HepG2 (cell line): ENCODE data around the gene CNNM1. TPM values are rescaled to one million over a fixed set of nuclear protein-coding genes. Genes with fewer than 3 reads are reported as not detected.

Source experiments
- ATAC-seq: fragments of 200-7000 bp; cut with Tn5 transposase; 3 replicates; pipeline ENCODE4 v1.9.1; 2020; ENCODE audit warnings: mild to moderate bottlenecking, moderate library complexity
- BruUV-seq: library from RNA; stranded (reverse); fragments of 400-500 nt; replicated peaks from 2 replicates; lab custom pipeline; 2021; lab: Mats Ljungman, UMichigan
- CTCF ChIA-PET: fragments of 300-600 bp; formaldehyde crosslinking; extraction: SDS; loops from one replicate; lab custom pipeline; 2021; ENCODE audit warnings: low total read pairs, inconsistent platforms, low intra/inter-chr PET ratio; lab: Yijun Ruan, JAX
- POLR2A ChIA-PET: fragments of 350-600 bp; sonication (Branson Sonifier 250); formaldehyde crosslinking; loops from one replicate; lab custom pipeline; 2020; ENCODE audit warnings: antibody characterized with exemption, inconsistent platforms; lab: Yijun Ruan, JAX
- DNase-seq: peaks from one replicate; pipeline ENCODE4 v3.0.0-alpha.2; 2015; ENCODE audit warnings: low spot score
- FAIRE-seq: peaks from 3 replicates; lab custom pipeline; 2011; peaks lifted over from hg19 to GRCh38; lab: Jason Lieb, UNC
- H2AFZ ChIP-seq: one replicate; pipeline ENCODE4 v1.6.1; 2011; ENCODE audit warnings: low read length, inconsistent platforms
- H3K27ac ChIP-seq: fragments of 300-600 bp; 3 replicates; pipeline ENCODE4 v1.8.0; 2011; ENCODE audit warnings: mixed run types, mild to moderate bottlenecking, mixed read lengths, low read length, inconsistent platforms; ENCODE audit not compliant: insufficient read depth; ENCODE audit errors: extremely low read length
- H3K27me3 ChIP-seq, 2 experiments: fragments of 200-600 bp in 1 of 2; 2 replicates in 1 of 2; 3 replicates in 1 of 2; pipeline versions ENCODE4 v1.6.0 to v1.8.0; 2011; ENCODE audit warnings: low read length in 2 of 2, mild to moderate bottlenecking in 2 of 2, moderate library complexity in 2 of 2, inconsistent platforms in 1 of 2; ENCODE audit not compliant: insufficient read depth in 2 of 2, control insufficient read depth in 1 of 2
- H3K36me3 ChIP-seq, 2 experiments: fragments of 200-600 bp in 1 of 2; replicated peaks in 1 of 2; 2 replicates in 1 of 2; 3 replicates in 1 of 2; pipeline versions ENCODE4 v1.5.1 to v1.8.0; 2011; ENCODE audit warnings: low read length in 2 of 2, inconsistent platforms in 1 of 2; ENCODE audit not compliant: insufficient read depth in 2 of 2, control insufficient read depth in 1 of 2
- H3K4me1 ChIP-seq: 2 replicates; pipeline ENCODE4 v1.5.1; 2012; ENCODE audit warnings: low read length, inconsistent platforms; ENCODE audit not compliant: insufficient read depth
- H3K4me2 ChIP-seq: 2 replicates; pipeline ENCODE4 v1.6.0; 2011; ENCODE audit warnings: low read depth, low read length, inconsistent platforms
- H3K4me3 ChIP-seq, 3 experiments: fragments of 200-600 bp in 1 of 3; sonication (generic), shearing (Covaris generic) in 1 of 3; replicated peaks in 1 of 3; 2 replicates each; pipeline ENCODE4 v1.5.1; 2011 to 2016; ENCODE audit warnings: low read length in 3 of 3, inconsistent platforms in 2 of 3, low read depth in 2 of 3, mild to moderate bottlenecking in 2 of 3, control low read depth in 1 of 3, mixed read lengths in 1 of 3; ENCODE audit not compliant: insufficient read depth in 1 of 3
- H3K79me2 ChIP-seq: one replicate; pipeline ENCODE4 v1.6.1; 2011; ENCODE audit warnings: low read length, inconsistent platforms; ENCODE audit not compliant: insufficient read depth
- H3K9ac ChIP-seq: 2 replicates; pipeline ENCODE4 v1.6.0; 2011; ENCODE audit warnings: mild to moderate bottlenecking, low read depth, low read length, inconsistent platforms; ENCODE audit not compliant: insufficient read depth
- H3K9me3 ChIP-seq: 2 replicates; pipeline ENCODE4 v1.5.1; 2012; ENCODE audit warnings: mild to moderate bottlenecking, low read length
- H4K20me1 ChIP-seq: 2 replicates; pipeline ENCODE4 v1.6.0; 2011; ENCODE audit warnings: inconsistent platforms, mild to moderate bottlenecking, low read length, moderate library complexity; ENCODE audit not compliant: insufficient read depth
- MYNN ChIP-seq: sonication (generic); formaldehyde crosslinking; IDR thresholded peaks from 2 replicates; pipeline ENCODE4 v1.4.0; 2020; ENCODE audit warnings: mild to moderate bottlenecking, low read depth, missing genetic modification reagents
- POGZ ChIP-seq: sonication (generic); formaldehyde crosslinking; IDR thresholded peaks from 2 replicates; pipeline ENCODE4 v1.4.0; 2020; ENCODE audit warnings: mild to moderate bottlenecking, missing genetic modification reagents
- TBL1XR1 ChIP-seq: fragments of 150-350 bp; IDR thresholded peaks from 2 replicates; pipeline ENCODE4 v1.6.1; 2014; ENCODE audit warnings: borderline replicate concordance, low read length; ENCODE audit not compliant: partially characterized antibody
- WGBS: methylation state at CpG from one replicate; pipeline ENCODE4 v1.1.6; 2017; ENCODE audit warnings: low lambda C conversion rate; 5-methylcytosine and 5-hydroxymethylcytosine counted together
- in situ Hi-C: cut with HindIII; loops from 2 replicates; pipeline ENCODE4 v1.10.0; 2017; ENCODE audit warnings: low pct_unique_long_range_greater_than_20kb; ENCODE audit not compliant: extremely low pct_ligation_motif_present
- intact Hi-C: fragments of 100-400 bp; cut with micrococcal nuclease; formaldehyde crosslinking; loops from one replicate; pipeline ENCODE4 v1.10.0; 2022; ENCODE audit not compliant: unreplicated experiment
- polyA plus RNA-seq, 8 experiments: library from polyadenylated mRNA; depleted of rRNA in 3 of 8; stranded (reverse) in 7 of 8; unstranded in 1 of 8; fragments of >200 nt; fragmentation: Illumina TruSeq in 4 of 8; extraction: Trizol in 4 of 8; gene quantifications; 2 replicates each; pipeline versions ENCODE4 v1.2.1 to v1.2.3, GENCODE V29; 2011 to 2016; ENCODE audit warnings: low read depth in 4 of 8, missing spikeins in 1 of 8, mixed read lengths in 1 of 8; ENCODE audit not compliant: insufficient read depth in 1 of 8
- total RNA-seq, 5 experiments: library from RNA; depleted of rRNA; stranded (reverse); fragments of >200 nt; fragmentation: Illumina TruSeq; extraction: Trizol; gene quantifications; 2 replicates each; pipeline ENCODE4 v1.2.3, GENCODE V29; 2016; ENCODE audit warnings: low read depth in 1 of 5
- TF ChIP-seq, protein P1 (sequence below), 2 experiments: fragments of 450-650 bp in 1 of 2; sonication (generic) in 1 of 2; formaldehyde crosslinking in 1 of 2; IDR thresholded peaks; 2 replicates each; pipeline versions ENCODE4 v1.6.1 to v1.8.0; 2016 to 2022; ENCODE audit warnings: antibody characterized with exemption in 1 of 2, mild to moderate bottlenecking in 1 of 2, missing genetic modification reagents in 1 of 2
- TF ChIP-seq, protein P2 (sequence below): sonication (generic); formaldehyde crosslinking; IDR thresholded peaks from 2 replicates; pipeline ENCODE4 v1.4.0; 2020; ENCODE audit warnings: missing genetic modification reagents
- TF ChIP-seq, protein P3 (sequence below): sonication (generic); formaldehyde crosslinking; IDR thresholded peaks from 2 replicates; pipeline ENCODE4 v1.4.0; 2020; ENCODE audit warnings: mild to moderate bottlenecking, missing genetic modification reagents, borderline replicate concordance
- TF ChIP-seq, protein P4 (sequence below), 2 experiments: fragments of 450-650 bp in 1 of 2; sonication (generic) in 1 of 2; formaldehyde crosslinking; IDR thresholded peaks; 2 replicates each; pipeline versions ENCODE4 v1.5.0 to v1.8.0; 2020 to 2022; ENCODE audit warnings: mild to moderate bottlenecking in 1 of 2, missing genetic modification reagents in 1 of 2

CNNM1 gene
- total and polyA plus RNA-seq, 2 of the 13 experiments (the other 11 are each of a cell fraction or from before 2014, with no cell fraction given): 4.3 to 9.6 TPM

- in situ Hi-C loops (no loop called here), intact Hi-C loops (no loop called here)
- ChIA-PET CTCF (no interaction called here), POLR2A (no interaction called here)
- Histone ChIP-seq H3K4me2 (no peak overlapping the region), H2AFZ (no peak overlapping the region), H3K79me2 (peaks cover 24% of the 10 kb centered on the region), H3K9me3 (no peaks in the 10 kb centered on the region), H3K27me3 (no peaks in the 10 kb centered on the region), H3K4me3 (no peak overlapping the region), H4K20me1 (0 out of 2 replicates have a peak, but pooled peaks cover 6% of the 10 kb centered on the region), H3K4me1 (peaks cover 20% of the 10 kb centered on the region), H3K36me3 (peaks cover 21 to 37% of the 10 kb centered on the region in 2 experiments), H3K9ac (no peak overlapping the region), H3K27ac (no peak overlapping the region)
- WGBS: 93% methylated on average over 4 of the region's 4 CpGs
- FAIRE-seq (no peak), ATAC-seq (no peak), DNase-seq (no peak)
- TF ChIP-seq, protein P1, sequence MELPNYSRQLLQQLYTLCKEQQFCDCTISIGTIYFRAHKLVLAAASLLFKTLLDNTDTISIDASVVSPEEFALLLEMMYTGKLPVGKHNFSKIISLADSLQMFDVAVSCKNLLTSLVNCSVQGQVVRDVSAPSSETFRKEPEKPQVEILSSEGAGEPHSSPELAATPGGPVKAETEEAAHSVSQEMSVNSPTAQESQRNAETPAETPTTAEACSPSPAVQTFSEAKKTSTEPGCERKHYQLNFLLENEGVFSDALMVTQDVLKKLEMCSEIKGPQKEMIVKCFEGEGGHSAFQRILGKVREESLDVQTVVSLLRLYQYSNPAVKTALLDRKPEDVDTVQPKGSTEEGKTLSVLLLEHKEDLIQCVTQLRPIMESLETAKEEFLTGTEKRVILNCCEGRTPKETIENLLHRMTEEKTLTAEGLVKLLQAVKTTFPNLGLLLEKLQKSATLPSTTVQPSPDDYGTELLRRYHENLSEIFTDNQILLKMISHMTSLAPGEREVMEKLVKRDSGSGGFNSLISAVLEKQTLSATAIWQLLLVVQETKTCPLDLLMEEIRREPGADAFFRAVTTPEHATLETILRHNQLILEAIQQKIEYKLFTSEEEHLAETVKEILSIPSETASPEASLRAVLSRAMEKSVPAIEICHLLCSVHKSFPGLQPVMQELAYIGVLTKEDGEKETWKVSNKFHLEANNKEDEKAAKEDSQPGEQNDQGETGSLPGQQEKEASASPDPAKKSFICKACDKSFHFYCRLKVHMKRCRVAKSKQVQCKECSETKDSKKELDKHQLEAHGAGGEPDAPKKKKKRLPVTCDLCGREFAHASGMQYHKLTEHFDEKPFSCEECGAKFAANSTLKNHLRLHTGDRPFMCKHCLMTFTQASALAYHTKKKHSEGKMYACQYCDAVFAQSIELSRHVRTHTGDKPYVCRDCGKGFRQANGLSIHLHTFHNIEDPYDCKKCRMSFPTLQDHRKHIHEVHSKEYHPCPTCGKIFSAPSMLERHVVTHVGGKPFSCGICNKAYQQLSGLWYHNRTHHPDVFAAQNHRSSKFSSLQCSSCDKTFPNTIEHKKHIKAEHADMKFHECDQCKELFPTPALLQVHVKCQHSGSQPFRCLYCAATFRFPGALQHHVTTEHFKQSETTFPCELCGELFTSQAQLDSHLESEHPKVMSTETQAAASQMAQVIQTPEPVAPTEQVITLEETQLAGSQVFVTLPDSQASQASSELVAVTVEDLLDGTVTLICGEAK (IDR thresholded peaks at IDR 0.05): no peak
- TF ChIP-seq, protein P1 (CRISPR knock-in tag; IDR thresholded peaks at IDR 0.05): no peak
- TF ChIP-seq, protein P2, sequence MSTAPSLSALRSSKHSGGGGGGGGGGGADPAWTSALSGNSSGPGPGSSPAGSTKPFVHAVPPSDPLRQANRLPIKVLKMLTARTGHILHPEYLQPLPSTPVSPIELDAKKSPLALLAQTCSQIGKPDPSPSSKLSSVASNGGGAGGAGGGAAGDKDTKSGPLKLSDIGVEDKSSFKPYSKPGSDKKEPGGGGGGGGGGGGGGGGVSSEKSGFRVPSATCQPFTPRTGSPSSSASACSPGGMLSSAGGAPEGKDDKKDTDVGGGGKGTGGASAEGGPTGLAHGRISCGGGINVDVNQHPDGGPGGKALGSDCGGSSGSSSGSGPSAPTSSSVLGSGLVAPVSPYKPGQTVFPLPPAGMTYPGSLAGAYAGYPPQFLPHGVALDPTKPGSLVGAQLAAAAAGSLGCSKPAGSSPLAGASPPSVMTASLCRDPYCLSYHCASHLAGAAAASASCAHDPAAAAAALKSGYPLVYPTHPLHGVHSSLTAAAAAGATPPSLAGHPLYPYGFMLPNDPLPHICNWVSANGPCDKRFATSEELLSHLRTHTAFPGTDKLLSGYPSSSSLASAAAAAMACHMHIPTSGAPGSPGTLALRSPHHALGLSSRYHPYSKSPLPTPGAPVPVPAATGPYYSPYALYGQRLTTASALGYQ (CRISPR knock-in tag): no peak
- no peak for TF ChIP-seq TBL1XR1
- TF ChIP-seq, protein P3, sequence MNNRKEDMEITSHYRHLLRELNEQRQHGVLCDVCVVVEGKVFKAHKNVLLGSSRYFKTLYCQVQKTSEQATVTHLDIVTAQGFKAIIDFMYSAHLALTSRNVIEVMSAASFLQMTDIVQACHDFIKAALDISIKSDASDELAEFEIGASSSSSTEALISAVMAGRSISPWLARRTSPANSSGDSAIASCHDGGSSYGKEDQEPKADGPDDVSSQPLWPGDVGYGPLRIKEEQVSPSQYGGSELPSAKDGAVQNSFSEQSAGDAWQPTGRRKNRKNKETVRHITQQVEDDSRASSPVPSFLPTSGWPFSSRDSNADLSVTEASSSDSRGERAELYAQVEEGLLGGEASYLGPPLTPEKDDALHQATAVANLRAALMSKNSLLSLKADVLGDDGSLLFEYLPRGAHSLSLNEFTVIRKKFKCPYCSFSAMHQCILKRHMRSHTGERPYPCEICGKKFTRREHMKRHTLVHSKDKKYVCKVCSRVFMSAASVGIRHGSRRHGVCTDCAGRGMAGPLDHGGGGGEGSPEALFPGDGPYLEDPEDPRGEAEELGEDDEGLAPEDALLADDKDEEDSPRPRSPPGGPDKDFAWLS (CRISPR knock-in tag): no peak
- no peak for TF ChIP-seq POGZ (CRISPR knock-in tag)
- TF ChIP-seq MYNN (CRISPR knock-in tag): no peak
- TF ChIP-seq, protein P4, sequence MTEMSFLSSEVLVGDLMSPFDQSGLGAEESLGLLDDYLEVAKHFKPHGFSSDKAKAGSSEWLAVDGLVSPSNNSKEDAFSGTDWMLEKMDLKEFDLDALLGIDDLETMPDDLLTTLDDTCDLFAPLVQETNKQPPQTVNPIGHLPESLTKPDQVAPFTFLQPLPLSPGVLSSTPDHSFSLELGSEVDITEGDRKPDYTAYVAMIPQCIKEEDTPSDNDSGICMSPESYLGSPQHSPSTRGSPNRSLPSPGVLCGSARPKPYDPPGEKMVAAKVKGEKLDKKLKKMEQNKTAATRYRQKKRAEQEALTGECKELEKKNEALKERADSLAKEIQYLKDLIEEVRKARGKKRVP (CRISPR knock-in tag; IDR thresholded peaks at IDR 0.05): no peak
- BruUV-seq: no TSS peak
These were observed 81.7 kb downstream of the CNNM1 start for GRCh38 chr10:99410876-99411275.
